GM23338 (cell line): ENCODE data around the gene GSS. TPM values are rescaled to one million over a fixed set of nuclear protein-coding genes. Genes with fewer than 3 reads are reported as not detected.

ENCODE experiments used
- ATAC-seq: fragments of 200-7000 bp; cut with Tn5 transposase; 3 replicates; pipeline ENCODE4 v1.9.1; 2020
- DNase-seq: peaks from one replicate; pipeline ENCODE4 v3.0.0-alpha.2; 2015; ENCODE audit warnings: low spot score
- H2AFZ ChIP-seq: fragments of 200-600 bp; sonication (generic); 2 replicates; pipeline ENCODE4 v1.8.0; 2016; ENCODE audit warnings: antibody characterized with exemption, mild to moderate bottlenecking, moderate library complexity
- H3F3A ChIP-seq: fragments of 200-600 bp; sonication (generic); replicated peaks from 2 replicates; pipeline ENCODE4 v1.8.0; 2017; ENCODE audit warnings: antibody characterized with exemption, mixed run types, low read depth
- H3K27ac ChIP-seq: fragments of 200-600 bp; sonication (generic); 2 replicates; pipeline ENCODE4 v1.6.1; 2016; ENCODE audit warnings: low read depth
- H3K27me3 ChIP-seq: fragments of 200-600 bp; sonication (generic); 2 replicates; pipeline ENCODE4 v1.8.0; 2016; ENCODE audit warnings: mild to moderate bottlenecking, mixed run types, moderate library complexity; ENCODE audit not compliant: insufficient read depth
- H3K36me3 ChIP-seq: fragments of 200-600 bp; sonication (generic); 2 replicates; pipeline ENCODE4 v1.8.0; 2016; ENCODE audit warnings: mild to moderate bottlenecking; ENCODE audit not compliant: insufficient read depth
- H3K4me1 ChIP-seq: fragments of 200-600 bp; sonication (generic); 2 replicates; pipeline ENCODE4 v1.8.0; 2016; ENCODE audit warnings: mild to moderate bottlenecking, moderate library complexity; ENCODE audit not compliant: insufficient read depth
- H3K4me2 ChIP-seq: fragments of 200-600 bp; sonication (generic); 2 replicates; pipeline ENCODE4 v1.7.1; 2017; ENCODE audit warnings: mixed run types
- H3K4me3 ChIP-seq: fragments of 200-600 bp; sonication (generic); 2 replicates; pipeline ENCODE4 v1.6.1; 2016; ENCODE audit warnings: mixed run types
- H3K79me2 ChIP-seq: fragments of 200-600 bp; sonication (generic); replicated peaks from 2 replicates; pipeline ENCODE4 v1.8.0; 2017; ENCODE audit warnings: mild to moderate bottlenecking; ENCODE audit not compliant: insufficient read depth
- H3K9me2 ChIP-seq: fragments of 200-600 bp; sonication (generic); 2 replicates; pipeline ENCODE4 v1.8.0; 2017; ENCODE audit not compliant: insufficient read depth
- H4K20me1 ChIP-seq: fragments of 200-600 bp; sonication (generic); replicated peaks from 2 replicates; pipeline ENCODE4 v1.8.0; 2017; ENCODE audit warnings: mild to moderate bottlenecking; ENCODE audit not compliant: insufficient read depth
- H3K27ac Mint-ChIP-seq: 2 replicates; pipeline ENCODE4 v1.8.0; 2020; ENCODE audit warnings: inconsistent platforms, mild to moderate bottlenecking, moderate library complexity, mixed read lengths
- H3K27me3 Mint-ChIP-seq: 3 replicates; pipeline ENCODE4 v1.8.0; 2022; ENCODE audit warnings: low read depth, mild to moderate bottlenecking, moderate library complexity, mixed read lengths, inconsistent platforms; ENCODE audit not compliant: insufficient read depth, poor library complexity
- H3K36me3 Mint-ChIP-seq: 3 replicates; pipeline ENCODE4 v1.8.0; 2021; ENCODE audit warnings: low read depth, mild to moderate bottlenecking, inconsistent platforms, moderate library complexity, mixed read lengths
- H3K4me1 Mint-ChIP-seq: 3 replicates; pipeline ENCODE4 v1.8.0; 2020; ENCODE audit warnings: mild to moderate bottlenecking, inconsistent platforms, mixed read lengths
- H3K4me3 Mint-ChIP-seq: 3 replicates; pipeline ENCODE4 v1.8.0; 2021; ENCODE audit warnings: moderate library complexity, mild to moderate bottlenecking, inconsistent platforms, mixed read lengths
- H3K9me3 Mint-ChIP-seq: 3 replicates; pipeline ENCODE4 v1.8.0; 2020; ENCODE audit warnings: moderate library complexity, mild to moderate bottlenecking, inconsistent platforms, mixed read lengths
- CREB1 ChIP-seq: fragments of 250-450 bp; sonication (Bioruptor Pico); IDR thresholded peaks from 2 replicates; pipeline ENCODE4 v1.5.0; 2020; ENCODE audit warnings: low read depth, mild to moderate bottlenecking, moderate library complexity
- EZH2 ChIP-seq: fragments of 200-600 bp; sonication (generic); IDR thresholded peaks from one replicate; pipeline ENCODE4 v1.8.0; 2017; ENCODE audit warnings: antibody characterized with exemption, mild to moderate bottlenecking, low read depth; ENCODE audit not compliant: unreplicated experiment
- EZH2phosphoT487 ChIP-seq: fragments of 200-600 bp; sonication (generic); IDR thresholded peaks from one replicate; pipeline ENCODE4 v1.8.1; 2018; ENCODE audit warnings: antibody characterized with exemption; ENCODE audit not compliant: unreplicated experiment
- JUNB ChIP-seq: IDR thresholded peaks from one replicate; pipeline ENCODE4 v1.6.1; 2016; ENCODE audit warnings: antibody characterized with exemption; ENCODE audit not compliant: unreplicated experiment
- NANOG ChIP-seq: IDR thresholded peaks from 2 replicates; pipeline ENCODE4 v1.6.1; 2016; ENCODE audit warnings: antibody characterized with exemption, borderline replicate concordance
- POLR2AphosphoS5 ChIP-seq: IDR thresholded peaks from 2 replicates; pipeline ENCODE4 v1.6.1; 2016; ENCODE audit warnings: antibody characterized with exemption, low read depth
- STAT1 ChIP-seq: IDR thresholded peaks from one replicate; pipeline ENCODE4 v1.6.1; 2016; ENCODE audit warnings: antibody characterized with exemption; ENCODE audit not compliant: unreplicated experiment
- ZNF114 ChIP-seq: fragments of 250-450 bp; sonication (Bioruptor Pico); IDR thresholded peaks from 2 replicates; pipeline ENCODE4 v1.5.0; 2020; ENCODE audit warnings: mild to moderate bottlenecking, moderate library complexity
- ZNF331 ChIP-seq: fragments of 250-450 bp; sonication (Bioruptor Pico); IDR thresholded peaks from 2 replicates; pipeline ENCODE4 v1.5.0; 2020; ENCODE audit warnings: low read depth, mild to moderate bottlenecking, moderate library complexity
- polyA plus RNA-seq: library from polyadenylated mRNA; unstranded; fragments of >200 nt; fragmentation: Nextera tagmentation; extraction: Ambion mirVana; gene quantifications from 2 replicates; pipeline ENCODE4 v1.2.1, GENCODE V29; 2016
- total RNA-seq: library from RNA; depleted of rRNA; stranded (reverse); fragments of >200 nt; shearing (Covaris generic); gene quantifications from 2 replicates; pipeline ENCODE4 v1.2.3, GENCODE V29; 2014
- TF ChIP-seq, protein P1 (sequence below), 2 experiments: fragments of 200-600 bp in 1 of 2; sonication (generic) in 1 of 2; conservative IDR thresholded peaks; 2 replicates each; pipeline versions ENCODE4 v1.5.1 to v1.6.1; 2016 to 2017; ENCODE audit warnings: antibody characterized with exemption in 2 of 2, low read depth in 2 of 2, mild to moderate bottlenecking in 2 of 2, moderate library complexity in 1 of 2
- TF ChIP-seq, protein P2 (sequence below): IDR thresholded peaks from 2 replicates; pipeline ENCODE4 v1.6.1; 2016; ENCODE audit warnings: antibody characterized with exemption
- TF ChIP-seq, protein P3 (sequence below): IDR thresholded peaks from one replicate; pipeline ENCODE4 v1.6.1; 2018; ENCODE audit warnings: antibody characterized with exemption; ENCODE audit not compliant: unreplicated experiment
- TF ChIP-seq, protein P4 (sequence below): fragments of 250-450 bp; sonication (Bioruptor Pico); IDR thresholded peaks from 2 replicates; pipeline ENCODE4 v1.5.0; 2020; ENCODE audit warnings: mild to moderate bottlenecking, moderate library complexity

The GSS gene
- total and polyA plus RNA-seq, 2 experiments from 2014 or later: 34.0 to 63.3 TPM

DNA sequence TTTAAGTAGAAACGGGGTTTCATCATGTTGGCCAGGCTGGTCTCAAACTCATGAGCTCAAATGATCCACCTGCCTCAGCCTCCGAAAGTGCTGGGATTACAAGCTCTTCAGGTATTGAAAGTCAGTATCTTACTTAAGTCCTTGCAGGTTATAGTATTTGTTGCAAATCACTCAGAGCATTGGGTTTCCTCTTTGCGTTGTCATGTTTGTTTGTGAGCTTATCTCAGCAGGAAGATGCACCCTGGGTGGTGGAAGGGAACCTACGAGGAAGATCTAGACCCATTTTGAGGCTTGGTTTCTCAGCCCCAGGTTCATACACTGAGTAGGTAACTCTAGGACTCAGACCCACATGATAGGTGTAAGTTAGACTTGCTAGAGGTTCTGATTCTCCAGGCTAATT lies 18.6 kb upstream of the GSS start:
- Histone ChIP-seq H3K4me2 (no peak overlapping the region), H3K36me3 (no peaks in the 10 kb centered on the region), H4K20me1 (no peaks in the 10 kb centered on the region), H3K4me1 (no peaks in the 10 kb centered on the region; the same call in 1 of the 2 replicates), H3K27ac (no peak overlapping the region), H3K79me2 (no peaks in the 10 kb centered on the region), H3F3A (0 out of 2 replicates have a peak, but pooled peaks cover 2% of the 10 kb centered on the region), H2AFZ (peak overlapping the region; percentile 72; the same call in 1 of the 2 replicates), H3K4me3 (no peak overlapping the region), H3K27me3 (no peaks in the 10 kb centered on the region), H3K9me2 (0 out of 2 replicates have a peak, but pooled peaks cover 4% of the 10 kb centered on the region)
- TF ChIP-seq, protein P1, sequence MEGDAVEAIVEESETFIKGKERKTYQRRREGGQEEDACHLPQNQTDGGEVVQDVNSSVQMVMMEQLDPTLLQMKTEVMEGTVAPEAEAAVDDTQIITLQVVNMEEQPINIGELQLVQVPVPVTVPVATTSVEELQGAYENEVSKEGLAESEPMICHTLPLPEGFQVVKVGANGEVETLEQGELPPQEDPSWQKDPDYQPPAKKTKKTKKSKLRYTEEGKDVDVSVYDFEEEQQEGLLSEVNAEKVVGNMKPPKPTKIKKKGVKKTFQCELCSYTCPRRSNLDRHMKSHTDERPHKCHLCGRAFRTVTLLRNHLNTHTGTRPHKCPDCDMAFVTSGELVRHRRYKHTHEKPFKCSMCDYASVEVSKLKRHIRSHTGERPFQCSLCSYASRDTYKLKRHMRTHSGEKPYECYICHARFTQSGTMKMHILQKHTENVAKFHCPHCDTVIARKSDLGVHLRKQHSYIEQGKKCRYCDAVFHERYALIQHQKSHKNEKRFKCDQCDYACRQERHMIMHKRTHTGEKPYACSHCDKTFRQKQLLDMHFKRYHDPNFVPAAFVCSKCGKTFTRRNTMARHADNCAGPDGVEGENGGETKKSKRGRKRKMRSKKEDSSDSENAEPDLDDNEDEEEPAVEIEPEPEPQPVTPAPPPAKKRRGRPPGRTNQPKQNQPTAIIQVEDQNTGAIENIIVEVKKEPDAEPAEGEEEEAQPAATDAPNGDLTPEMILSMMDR (conservative IDR thresholded peaks at IDR 0.05; ENCODE audit: low read depth in 2 of 2): no peak
- TF ChIP-seq, protein P2, sequence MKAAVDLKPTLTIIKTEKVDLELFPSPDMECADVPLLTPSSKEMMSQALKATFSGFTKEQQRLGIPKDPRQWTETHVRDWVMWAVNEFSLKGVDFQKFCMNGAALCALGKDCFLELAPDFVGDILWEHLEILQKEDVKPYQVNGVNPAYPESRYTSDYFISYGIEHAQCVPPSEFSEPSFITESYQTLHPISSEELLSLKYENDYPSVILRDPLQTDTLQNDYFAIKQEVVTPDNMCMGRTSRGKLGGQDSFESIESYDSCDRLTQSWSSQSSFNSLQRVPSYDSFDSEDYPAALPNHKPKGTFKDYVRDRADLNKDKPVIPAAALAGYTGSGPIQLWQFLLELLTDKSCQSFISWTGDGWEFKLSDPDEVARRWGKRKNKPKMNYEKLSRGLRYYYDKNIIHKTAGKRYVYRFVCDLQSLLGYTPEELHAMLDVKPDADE: no peak
- TF ChIP-seq EZH2: no peak
- TF ChIP-seq CREB1 (CRISPR knock-in tag): no peak
- TF ChIP-seq STAT1: no peak
- TF ChIP-seq POLR2AphosphoS5: no peak
- no peak for TF ChIP-seq ZNF114 (CRISPR knock-in tag)
- TF ChIP-seq, protein P3, sequence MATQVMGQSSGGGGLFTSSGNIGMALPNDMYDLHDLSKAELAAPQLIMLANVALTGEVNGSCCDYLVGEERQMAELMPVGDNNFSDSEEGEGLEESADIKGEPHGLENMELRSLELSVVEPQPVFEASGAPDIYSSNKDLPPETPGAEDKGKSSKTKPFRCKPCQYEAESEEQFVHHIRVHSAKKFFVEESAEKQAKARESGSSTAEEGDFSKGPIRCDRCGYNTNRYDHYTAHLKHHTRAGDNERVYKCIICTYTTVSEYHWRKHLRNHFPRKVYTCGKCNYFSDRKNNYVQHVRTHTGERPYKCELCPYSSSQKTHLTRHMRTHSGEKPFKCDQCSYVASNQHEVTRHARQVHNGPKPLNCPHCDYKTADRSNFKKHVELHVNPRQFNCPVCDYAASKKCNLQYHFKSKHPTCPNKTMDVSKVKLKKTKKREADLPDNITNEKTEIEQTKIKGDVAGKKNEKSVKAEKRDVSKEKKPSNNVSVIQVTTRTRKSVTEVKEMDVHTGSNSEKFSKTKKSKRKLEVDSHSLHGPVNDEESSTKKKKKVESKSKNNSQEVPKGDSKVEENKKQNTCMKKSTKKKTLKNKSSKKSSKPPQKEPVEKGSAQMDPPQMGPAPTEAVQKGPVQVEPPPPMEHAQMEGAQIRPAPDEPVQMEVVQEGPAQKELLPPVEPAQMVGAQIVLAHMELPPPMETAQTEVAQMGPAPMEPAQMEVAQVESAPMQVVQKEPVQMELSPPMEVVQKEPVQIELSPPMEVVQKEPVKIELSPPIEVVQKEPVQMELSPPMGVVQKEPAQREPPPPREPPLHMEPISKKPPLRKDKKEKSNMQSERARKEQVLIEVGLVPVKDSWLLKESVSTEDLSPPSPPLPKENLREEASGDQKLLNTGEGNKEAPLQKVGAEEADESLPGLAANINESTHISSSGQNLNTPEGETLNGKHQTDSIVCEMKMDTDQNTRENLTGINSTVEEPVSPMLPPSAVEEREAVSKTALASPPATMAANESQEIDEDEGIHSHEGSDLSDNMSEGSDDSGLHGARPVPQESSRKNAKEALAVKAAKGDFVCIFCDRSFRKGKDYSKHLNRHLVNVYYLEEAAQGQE: no peak
- TF ChIP-seq JUNB: no peak
- no peak for TF ChIP-seq EZH2phosphoT487
- TF ChIP-seq, protein P4, sequence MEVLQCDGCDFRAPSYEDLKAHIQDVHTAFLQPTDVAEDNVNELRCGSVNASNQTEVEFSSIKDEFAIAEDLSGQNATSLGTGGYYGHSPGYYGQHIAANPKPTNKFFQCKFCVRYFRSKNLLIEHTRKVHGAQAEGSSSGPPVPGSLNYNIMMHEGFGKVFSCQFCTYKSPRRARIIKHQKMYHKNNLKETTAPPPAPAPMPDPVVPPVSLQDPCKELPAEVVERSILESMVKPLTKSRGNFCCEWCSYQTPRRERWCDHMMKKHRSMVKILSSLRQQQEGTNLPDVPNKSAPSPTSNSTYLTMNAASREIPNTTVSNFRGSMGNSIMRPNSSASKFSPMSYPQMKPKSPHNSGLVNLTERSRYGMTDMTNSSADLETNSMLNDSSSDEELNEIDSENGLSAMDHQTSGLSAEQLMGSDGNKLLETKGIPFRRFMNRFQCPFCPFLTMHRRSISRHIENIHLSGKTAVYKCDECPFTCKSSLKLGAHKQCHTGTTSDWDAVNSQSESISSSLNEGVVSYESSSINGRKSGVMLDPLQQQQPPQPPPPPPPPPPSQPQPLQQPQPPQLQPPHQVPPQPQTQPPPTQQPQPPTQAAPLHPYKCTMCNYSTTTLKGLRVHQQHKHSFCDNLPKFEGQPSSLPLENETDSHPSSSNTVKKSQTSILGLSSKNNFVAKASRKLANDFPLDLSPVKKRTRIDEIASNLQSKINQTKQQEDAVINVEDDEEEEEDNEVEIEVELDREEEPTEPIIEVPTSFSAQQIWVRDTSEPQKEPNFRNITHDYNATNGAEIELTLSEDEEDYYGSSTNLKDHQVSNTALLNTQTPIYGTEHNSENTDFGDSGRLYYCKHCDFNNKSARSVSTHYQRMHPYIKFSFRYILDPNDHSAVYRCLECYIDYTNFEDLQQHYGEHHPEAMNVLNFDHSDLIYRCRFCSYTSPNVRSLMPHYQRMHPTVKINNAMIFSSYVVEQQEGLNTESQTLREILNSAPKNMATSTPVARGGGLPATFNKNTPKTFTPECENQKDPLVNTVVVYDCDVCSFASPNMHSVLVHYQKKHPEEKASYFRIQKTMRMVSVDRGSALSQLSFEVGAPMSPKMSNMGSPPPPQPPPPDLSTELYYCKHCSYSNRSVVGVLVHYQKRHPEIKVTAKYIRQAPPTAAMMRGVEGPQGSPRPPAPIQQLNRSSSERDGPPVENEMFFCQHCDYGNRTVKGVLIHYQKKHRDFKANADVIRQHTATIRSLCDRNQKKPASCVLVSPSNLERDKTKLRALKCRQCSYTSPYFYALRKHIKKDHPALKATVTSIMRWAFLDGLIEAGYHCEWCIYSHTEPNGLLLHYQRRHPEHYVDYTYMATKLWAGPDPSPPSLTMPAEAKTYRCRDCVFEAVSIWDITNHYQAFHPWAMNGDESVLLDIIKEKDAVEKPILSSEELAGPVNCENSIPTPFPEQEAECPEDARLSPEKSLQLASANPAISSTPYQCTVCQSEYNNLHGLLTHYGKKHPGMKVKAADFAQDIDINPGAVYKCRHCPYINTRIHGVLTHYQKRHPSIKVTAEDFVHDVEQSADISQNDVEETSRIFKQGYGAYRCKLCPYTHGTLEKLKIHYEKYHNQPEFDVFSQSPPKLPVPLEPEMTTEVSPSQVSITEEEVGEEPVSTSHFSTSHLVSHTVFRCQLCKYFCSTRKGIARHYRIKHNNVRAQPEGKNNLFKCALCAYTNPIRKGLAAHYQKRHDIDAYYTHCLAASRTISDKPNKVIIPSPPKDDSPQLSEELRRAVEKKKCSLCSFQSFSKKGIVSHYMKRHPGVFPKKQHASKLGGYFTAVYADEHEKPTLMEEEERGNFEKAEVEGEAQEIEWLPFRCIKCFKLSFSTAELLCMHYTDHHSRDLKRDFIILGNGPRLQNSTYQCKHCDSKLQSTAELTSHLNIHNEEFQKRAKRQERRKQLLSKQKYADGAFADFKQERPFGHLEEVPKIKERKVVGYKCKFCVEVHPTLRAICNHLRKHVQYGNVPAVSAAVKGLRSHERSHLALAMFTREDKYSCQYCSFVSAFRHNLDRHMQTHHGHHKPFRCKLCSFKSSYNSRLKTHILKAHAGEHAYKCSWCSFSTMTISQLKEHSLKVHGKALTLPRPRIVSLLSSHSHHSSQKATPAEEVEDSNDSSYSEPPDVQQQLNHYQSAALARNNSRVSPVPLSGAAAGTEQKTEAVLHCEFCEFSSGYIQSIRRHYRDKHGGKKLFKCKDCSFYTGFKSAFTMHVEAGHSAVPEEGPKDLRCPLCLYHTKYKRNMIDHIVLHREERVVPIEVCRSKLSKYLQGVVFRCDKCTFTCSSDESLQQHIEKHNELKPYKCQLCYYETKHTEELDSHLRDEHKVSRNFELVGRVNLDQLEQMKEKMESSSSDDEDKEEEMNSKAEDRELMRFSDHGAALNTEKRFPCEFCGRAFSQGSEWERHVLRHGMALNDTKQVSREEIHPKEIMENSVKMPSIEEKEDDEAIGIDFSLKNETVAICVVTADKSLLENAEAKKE (CRISPR knock-in tag): no peak
- no peak for TF ChIP-seq ZNF331 (CRISPR knock-in tag)
- no peak for TF ChIP-seq NANOG
- DNase-seq (no peak), ATAC-seq (no peak; the same call in 2 of the 3 replicates)
- H3K27ac Mint-ChIP-seq: no peak overlapping the region
- no peaks in the 10 kb centered on the region for H3K9me3 Mint-ChIP-seq
- peaks cover 5% of the 10 kb centered on the region for H3K4me1 Mint-ChIP-seq
- H3K4me3 Mint-ChIP-seq: no peak overlapping the region
- H3K36me3 Mint-ChIP-seq: no peaks in the 10 kb centered on the region
- H3K27me3 Mint-ChIP-seq: peaks cover 17% of the 10 kb centered on the region
